Prostate gland (tissue), 2 donors: ENCODE results near the gene TPST1.

Experiments used
- CTCF ChIP-seq, 4 experiments: fragments of 200-600 bp in 2 of 4; fragments of 450-650 bp in 2 of 4; sonication (generic) in 2 of 4; IDR thresholded peaks; 1 replicate in 3 of 4; 2 replicates in 1 of 4; pipeline ENCODE4 v1.5.1; 2016 to 2019; ENCODE audit warnings: antibody characterized with exemption in 4 of 4, mild to moderate bottlenecking in 2 of 4, moderate library complexity in 2 of 4
- POLR2A ChIP-seq: fragments of 450-650 bp; IDR thresholded peaks from one replicate; pipeline ENCODE4 v1.6.1; 2016; ENCODE audit warnings: antibody characterized with exemption, mild to moderate bottlenecking
- POLR2AphosphoS5 ChIP-seq: sonication (generic); formaldehyde crosslinking; IDR thresholded peaks from one replicate; pipeline ENCODE4 v1.6.1; 2017; ENCODE audit warnings: antibody characterized with exemption

- TF ChIP-seq CTCF (IDR thresholded peaks at IDR 0.05) = no peak
- TF ChIP-seq POLR2A = no peak
- no peak for TF ChIP-seq POLR2AphosphoS5
Observed at GRCh38 chr7:66176914-66177313, 28.2 kb upstream of the TPST1 start.
